GM19035 (cell line): ENCODE measurements around the gene CEBPB.
"Not testable (repeated sequence)": the region's sequence is repeated elsewhere in the genome, so short reads cannot be mapped to it uniquely, and the experiment has no call there.

Source experiments
- ATAC-seq: cut with Tn5 transposase; IDR thresholded peaks from one replicate; pipeline ENCODE4 v1.9.1; 2021; ENCODE audit not compliant: unreplicated experiment

The CEBPB gene

GRCh38 chr20:50192364-50193198 is 2.0 kb downstream of the CEBPB start:
- peak; percentile 38 for ATAC-seq

- no peak for ATAC-seq
Observed at GRCh38 chr20:50193199-50193835, 2.7 kb downstream of the CEBPB start.

- ATAC-seq = no peak
Observed at GRCh38 chr20:50193836-50194421, 3.3 kb downstream of the CEBPB start.

GRCh38 chr20:50194422-50194830 is 3.8 kb downstream of the CEBPB start:
- ATAC-seq = no peak

GRCh38 chr20:50194831-50195523 is 4.3 kb downstream of the CEBPB start:
- ATAC-seq = no peak

- no peak for ATAC-seq
Observed at GRCh38 chr20:50195524-50196120, 5.0 kb downstream of the CEBPB start.

- ATAC-seq = no peak
Observed at GRCh38 chr20:50196248-50196647, 5.6 kb downstream of the CEBPB start.

GRCh38 chr20:50196896-50197295 is 6.3 kb downstream of the CEBPB start:
- no peak for ATAC-seq

- no peak for ATAC-seq
Observed at GRCh38 chr20:50197463-50198179, 7.0 kb downstream of the CEBPB start.

GRCh38 chr20:50198180-50198666 is 7.6 kb downstream of the CEBPB start:
- ATAC-seq = no peak

GRCh38 chr20:50198716-50199115 is 8.1 kb downstream of the CEBPB start:
- ATAC-seq = no peak

GRCh38 chr20:50199703-50200102 is 9.1 kb downstream of the CEBPB start:
- ATAC-seq = no peak

GRCh38 chr20:50200482-50201104 is 10.0 kb downstream of the CEBPB start:
- no peak for ATAC-seq

- ATAC-seq = not testable (repeated sequence)
Observed at GRCh38 chr20:50201710-50202109, 11.1 kb downstream of the CEBPB start.

- ATAC-seq = no peak
Observed at GRCh38 chr20:50202677-50203076, 12.0 kb downstream of the CEBPB start.

- no peak for ATAC-seq
Observed at GRCh38 chr20:50203951-50204937, 13.6 kb downstream of the CEBPB start.

GRCh38 chr20:50207026-50207425 is 16.4 kb downstream of the CEBPB start:
- ATAC-seq = no peak

GRCh38 chr20:50208085-50208491 is 17.5 kb downstream of the CEBPB start:
- ATAC-seq = no peak

GRCh38 chr20:50208815-50209214 is 18.2 kb downstream of the CEBPB start:
- ATAC-seq = not testable (repeated sequence)
